ENCODE data around the gene DUSP6.

Gene DUSP6

DNA sequence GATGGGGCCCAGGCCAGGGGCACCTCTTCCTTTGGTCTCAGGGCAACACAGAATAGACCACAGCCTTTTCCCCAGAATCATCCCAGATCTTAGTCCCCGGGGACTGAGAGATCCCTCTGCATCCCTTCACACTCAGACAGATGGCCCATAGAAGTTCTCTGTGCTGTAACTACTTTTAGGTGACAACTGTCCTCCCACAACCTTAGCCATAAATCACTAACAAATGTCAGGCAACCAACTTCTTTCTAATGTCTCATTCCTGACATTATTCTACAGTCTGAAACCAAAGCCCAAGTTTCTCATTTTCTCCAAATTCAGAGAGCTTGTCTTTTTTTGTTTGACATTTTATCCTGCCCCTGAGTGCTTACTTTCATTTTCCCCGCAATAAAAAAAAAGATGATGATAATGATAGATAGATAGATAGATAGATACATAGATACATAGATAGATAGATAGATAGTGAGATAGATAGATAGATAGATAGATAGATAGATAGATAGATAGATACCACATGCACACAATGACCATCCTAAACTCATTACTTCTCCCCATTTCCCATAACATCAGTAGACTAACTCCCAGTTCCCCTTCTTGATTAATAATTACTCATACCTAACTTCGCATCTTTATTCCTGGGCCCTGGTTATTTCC lies 28.6 kb downstream of the DUSP6 start:
- Histone ChIP-seq H3K27ac (0 out of 22 replicates have a peak overlapping the region, but pooled peaks of 1 of the 11 experiments have one; percentile 5), H3K9me3 (replicated peaks in 1 of 11) (no peaks in the 10 kb centered on the region), H3K4me1 (peaks cover 0 to 63% (median 6%) of the 10 kb centered on the region in 10 experiments; a peak in 11 of 20 replicates), H3K36me3 (no peaks in the 10 kb centered on the region), H3K27me3 (no peaks in the 10 kb centered on the region), H3K4me3 (no peak overlapping the region), H3K9ac (no peak overlapping the region), H3K4me2 (peak overlapping the region in 3 of 11 experiments; percentile 2 to 42 (median 8); a peak in 3 of 22 replicates), H4K20me1 (no peaks in the 10 kb centered on the region)
- TF ChIP-seq Cebpa-rat (IDR thresholded peaks at IDR 0.05) = no peak

DNA sequence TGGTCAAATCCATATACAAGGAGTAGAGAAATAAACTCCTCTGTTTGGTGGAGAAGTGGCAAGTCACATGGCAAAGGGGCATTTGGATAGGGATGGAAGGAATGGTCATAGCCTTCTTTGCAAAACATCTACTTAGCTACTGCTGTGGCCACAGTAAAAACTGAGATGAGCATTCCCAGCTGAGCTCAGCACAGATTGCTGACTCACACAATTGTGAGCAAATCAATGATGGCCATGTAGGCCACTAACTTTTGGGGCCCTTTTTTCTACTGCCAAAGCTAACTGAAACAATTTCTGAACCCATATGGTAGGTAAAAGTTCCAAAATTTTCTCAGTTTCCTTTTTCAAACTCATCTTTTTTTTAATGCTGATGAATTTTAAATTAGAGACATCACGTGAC lies 31.6 kb downstream of the DUSP6 start:
- H3K9me3 ChIP-seq (replicated peaks in 1 of 11) = no peaks in the 10 kb centered on the region
- H4K20me1 ChIP-seq = no peaks in the 10 kb centered on the region
- no peak overlapping the region for H3K27ac ChIP-seq
- no peaks in the 10 kb centered on the region for H3K36me3 ChIP-seq
- H3K4me2 ChIP-seq = 0 out of 22 replicates have a peak overlapping the region, but pooled peaks of 2 of the 11 experiments have one; percentile 14 to 36
- peaks cover 0 to 57% (median 5%) of the 10 kb centered on the region in 10 experiments; a peak in 11 of 20 replicates for H3K4me1 ChIP-seq
- H3K4me3 ChIP-seq = no peak overlapping the region
- TF ChIP-seq Cebpa-rat (IDR thresholded peaks at IDR 0.05) = no peak
- H3K27me3 ChIP-seq = no peaks in the 10 kb centered on the region
- H3K9ac ChIP-seq = no peak overlapping the region

DNA sequence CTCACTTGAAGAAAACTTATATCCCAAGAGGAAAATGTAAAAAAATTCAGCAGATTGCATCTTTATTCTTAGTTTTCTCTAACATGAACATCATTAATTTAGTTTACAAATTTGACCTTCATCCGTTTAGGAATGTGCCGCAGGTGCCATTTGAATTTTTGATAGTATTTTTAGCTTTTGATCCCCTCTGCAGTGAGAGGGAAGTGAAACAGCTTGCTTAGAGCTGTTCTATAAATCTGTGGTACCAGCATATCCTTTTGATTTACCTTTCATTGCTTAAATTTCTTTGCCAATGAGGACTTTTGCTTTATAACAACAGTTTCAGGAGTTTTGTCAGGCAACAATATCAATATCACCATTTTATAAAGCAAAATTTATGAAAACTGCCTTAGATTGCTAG lies 32.7 kb downstream of the DUSP6 start:
- no peak for TF ChIP-seq Cebpa-rat (IDR thresholded peaks at IDR 0.05)
- peak overlapping the region in 2 of 11 experiments; percentile 36 to 41; a peak in 4 of 22 replicates for H3K4me2 ChIP-seq

DNA sequence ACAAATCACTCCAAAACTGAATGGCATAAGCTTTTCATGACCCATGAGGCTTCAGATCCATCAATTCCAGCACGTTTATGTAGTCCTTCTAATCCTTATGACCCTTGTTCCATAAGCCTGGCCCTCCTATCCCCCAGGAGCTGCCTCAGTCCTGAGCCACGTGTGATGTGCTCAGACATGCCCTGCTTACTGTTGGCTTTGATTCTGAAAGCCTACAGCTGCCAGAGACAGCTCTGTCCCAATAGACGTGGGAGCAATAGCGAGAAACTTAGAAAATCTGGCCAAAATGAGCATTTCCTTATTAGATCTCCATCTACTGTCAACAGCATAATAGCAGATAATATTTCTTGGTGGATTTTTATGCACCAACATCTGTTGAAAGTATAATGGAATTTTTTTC lies 33.2 kb downstream of the DUSP6 start:
- no peaks in the 10 kb centered on the region for H3K36me3 ChIP-seq
- no peak for TF ChIP-seq Cebpa-rat (IDR thresholded peaks at IDR 0.05)
- H3K27ac ChIP-seq = no peak overlapping the region
- H3K9ac ChIP-seq = no peak overlapping the region
- no peaks in the 10 kb centered on the region for H3K9me3 ChIP-seq (replicated peaks in 1 of 11)
- peak overlapping the region in 2 of 11 experiments; percentile 23 to 41; a peak in 3 of 22 replicates for H3K4me2 ChIP-seq
- H4K20me1 ChIP-seq = no peaks in the 10 kb centered on the region
- H3K4me1 ChIP-seq = peaks cover 0 to 55% (median 5%) of the 10 kb centered on the region in 10 experiments; a peak in 11 of 20 replicates
- H3K27me3 ChIP-seq = no peaks in the 10 kb centered on the region
- H3K4me3 ChIP-seq = no peak overlapping the region

More for the DNA sequence above, 32.7 kb downstream of the DUSP6 start:
- no peaks in the 10 kb centered on the region for H4K20me1 ChIP-seq
- H3K4me1 ChIP-seq = peaks cover 0 to 55% (median 5%) of the 10 kb centered on the region in 10 experiments; a peak in 11 of 20 replicates
- no peak overlapping the region for H3K4me3 ChIP-seq
- H3K9me3 ChIP-seq (replicated peaks in 1 of 11) = no peaks in the 10 kb centered on the region
- H3K9ac ChIP-seq = no peak overlapping the region
- no peaks in the 10 kb centered on the region for H3K36me3 ChIP-seq
- no peak overlapping the region for H3K27ac ChIP-seq
- H3K27me3 ChIP-seq = no peaks in the 10 kb centered on the region

DNA sequence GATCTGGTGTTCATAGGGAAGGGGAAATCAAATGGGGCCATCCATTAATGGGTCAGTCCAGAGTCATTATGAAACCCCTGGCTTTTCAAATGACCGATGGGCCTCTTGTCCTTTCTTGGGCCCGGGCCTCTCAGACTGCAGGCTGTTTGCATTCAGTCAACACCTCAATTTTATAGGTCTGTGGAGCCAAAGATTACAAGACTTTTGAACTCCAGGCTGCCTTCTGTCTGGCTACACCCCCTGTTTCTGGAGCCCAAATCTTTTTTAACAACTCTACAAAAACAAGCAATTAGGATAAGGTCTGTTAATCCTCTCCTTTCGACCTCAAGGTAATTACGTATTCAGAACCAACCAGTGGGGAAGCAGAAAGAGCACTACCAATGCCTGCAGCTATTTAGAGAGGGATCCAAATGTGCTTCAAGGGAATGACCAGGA lies 35.6 kb downstream of the DUSP6 start:
- Histone ChIP-seq H3K4me1 (peaks cover 0 to 37% (median 5%) of the 10 kb centered on the region in 10 experiments; a peak in 11 of 20 replicates), H3K27me3 (no peaks in the 10 kb centered on the region), H3K4me2 (no peak overlapping the region), H3K9me3 (replicated peaks in 1 of 11) (no peaks in the 10 kb centered on the region), H3K9ac (no peak overlapping the region), H3K4me3 (no peak overlapping the region), H3K36me3 (no peaks in the 10 kb centered on the region), H4K20me1 (no peaks in the 10 kb centered on the region), H3K27ac (no peak overlapping the region)
- no peak for TF ChIP-seq Cebpa-rat (IDR thresholded peaks at IDR 0.05)

DNA sequence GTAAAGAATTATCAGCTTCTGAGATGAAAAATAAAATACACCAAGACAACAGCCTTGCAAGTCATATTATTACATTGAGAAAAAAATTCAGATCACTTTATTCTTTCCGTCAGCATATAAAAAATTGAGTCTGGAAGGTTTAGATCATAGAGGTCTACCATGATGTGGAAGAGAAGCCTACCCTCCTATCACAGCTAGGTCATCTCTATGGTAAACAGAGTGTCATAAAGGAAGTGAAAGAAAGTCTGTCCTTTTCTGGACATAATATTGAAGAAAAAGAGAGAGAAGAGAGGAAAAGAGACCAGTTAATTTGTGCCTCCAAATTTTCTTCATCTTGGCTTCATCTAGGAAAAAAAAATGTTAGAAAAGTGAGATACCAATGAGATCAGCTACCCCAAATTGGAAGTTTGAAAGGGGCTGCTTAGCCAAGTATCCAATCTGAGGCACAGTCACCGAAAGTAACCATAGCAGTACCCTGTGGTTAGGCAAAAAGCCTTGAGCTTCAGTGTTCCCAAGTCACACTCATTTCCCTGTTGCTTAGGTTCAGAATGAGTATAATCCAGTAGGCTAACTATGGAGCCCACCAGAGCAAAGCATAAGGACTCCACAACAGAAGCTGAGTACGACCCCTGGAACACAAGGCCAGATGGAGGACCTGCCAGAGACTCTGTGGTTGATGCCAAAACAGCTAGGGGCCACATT lies 38.1 kb downstream of the DUSP6 start:
- TF ChIP-seq Cebpa-rat (IDR thresholded peaks at IDR 0.05) = no peak
- no peak overlapping the region for H3K9ac ChIP-seq
- H3K4me1 ChIP-seq = peaks cover 0 to 26% (median 8%) of the 10 kb centered on the region in 10 experiments; a peak in 11 of 20 replicates
- H3K4me2 ChIP-seq = peak overlapping the region in 4 of 11 experiments; percentile 14 to 47 (median 32); a peak in 5 of 22 replicates
- no peaks in the 10 kb centered on the region for H3K36me3 ChIP-seq
- H3K4me3 ChIP-seq = no peak overlapping the region
- H3K9me3 ChIP-seq (replicated peaks in 1 of 11) = no peaks in the 10 kb centered on the region
- H4K20me1 ChIP-seq = no peaks in the 10 kb centered on the region
- H3K27me3 ChIP-seq = no peaks in the 10 kb centered on the region
- peak overlapping the region in 2 of 11 experiments; percentile 19 to 26; a peak in 2 of 22 replicates for H3K27ac ChIP-seq

DNA sequence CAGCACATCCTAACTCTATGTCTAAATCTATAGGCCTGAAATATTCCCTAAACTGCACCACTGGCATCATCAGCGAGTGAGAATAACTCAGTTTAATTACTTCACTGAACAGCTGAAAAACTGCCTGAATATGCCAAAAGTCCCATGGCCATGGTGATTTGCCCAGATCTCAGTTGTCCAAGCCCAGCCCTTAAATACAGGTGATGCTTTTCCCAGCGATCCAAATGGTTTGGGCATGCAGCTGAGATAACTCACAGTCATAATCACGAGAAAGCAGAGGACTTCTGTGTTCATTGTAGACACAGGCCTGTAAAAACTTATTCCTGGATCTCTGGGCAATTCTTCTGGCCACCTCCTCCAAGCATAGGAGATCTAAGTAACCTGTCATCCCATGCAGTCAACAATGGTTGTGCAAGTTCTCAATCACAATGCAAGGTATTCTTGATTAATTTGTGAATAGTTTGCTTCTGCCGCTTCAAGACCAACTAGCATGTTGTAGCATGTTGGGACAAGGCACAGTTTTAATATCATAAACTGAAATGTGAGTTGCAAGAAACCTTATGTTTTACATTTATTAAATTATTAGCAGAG lies 40.5 kb downstream of the DUSP6 start:
- no peaks in the 10 kb centered on the region for H3K27me3 ChIP-seq
- H3K9me3 ChIP-seq (replicated peaks in 1 of 11) = peaks cover 0 to 8% (median 4%) of the 10 kb centered on the region in 11 experiments; a peak in 5 of 22 replicates
- TF ChIP-seq Cebpa-rat (IDR thresholded peaks at IDR 0.05) = no peak
- H3K27ac ChIP-seq = no peak overlapping the region
- H3K4me1 ChIP-seq = peaks cover 0 to 43% (median 15%) of the 10 kb centered on the region in 10 experiments; a peak in 11 of 20 replicates
- H3K9ac ChIP-seq = no peak overlapping the region
- no peak overlapping the region for H3K4me2 ChIP-seq
- H3K36me3 ChIP-seq = no peaks in the 10 kb centered on the region
- H4K20me1 ChIP-seq = no peaks in the 10 kb centered on the region
- no peak overlapping the region for H3K4me3 ChIP-seq

DNA sequence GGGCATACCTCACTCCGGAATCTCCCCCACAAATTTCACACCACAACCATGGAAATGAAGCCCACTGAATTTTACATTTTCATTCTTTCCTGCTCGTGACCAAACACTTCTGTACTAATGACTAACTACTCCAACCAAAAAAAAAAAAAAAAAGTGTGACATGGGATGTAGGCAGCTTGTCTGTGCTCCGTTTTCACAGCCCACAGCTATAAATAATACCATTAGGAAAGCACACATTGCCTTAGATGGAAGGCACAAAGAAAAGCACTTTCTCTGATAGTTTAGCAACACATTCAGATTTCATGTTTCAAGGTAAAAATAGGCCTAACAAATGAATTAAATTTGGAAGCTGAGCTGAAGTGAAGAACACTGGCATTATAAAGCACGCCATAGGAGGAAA lies 42.5 kb downstream of the DUSP6 start:
- TF ChIP-seq Cebpa-rat (IDR thresholded peaks at IDR 0.05) = no peak
- no peak overlapping the region for H3K4me3 ChIP-seq
- no peaks in the 10 kb centered on the region for H3K27me3 ChIP-seq
- H4K20me1 ChIP-seq = no peaks in the 10 kb centered on the region
- H3K27ac ChIP-seq = peak overlapping the region in 3 of 11 experiments; percentile 18 to 49 (median 27); a peak in 4 of 22 replicates
- peak overlapping the region in 2 of 11 experiments; percentile 7 to 9; a peak in 2 of 22 replicates for H3K9ac ChIP-seq
- peak overlapping the region in 5 of 11 experiments; percentile 39 to 65 (median 53); a peak in 10 of 22 replicates for H3K4me2 ChIP-seq
- peaks cover 0 to 8% (median 4%) of the 10 kb centered on the region in 11 experiments; a peak in 5 of 22 replicates for H3K9me3 ChIP-seq (replicated peaks in 1 of 11)
- no peaks in the 10 kb centered on the region for H3K36me3 ChIP-seq
- peaks cover 0 to 45% (median 15%) of the 10 kb centered on the region in 10 experiments; a peak in 11 of 20 replicates for H3K4me1 ChIP-seq
